GM23338 (cell line): ENCODE measurements around the gene ACAD9. TPM values are rescaled to one million over a fixed set of nuclear protein-coding genes. Genes with fewer than 3 reads are reported as not detected.

Experiments used
- ATAC-seq: fragments of 200-7000 bp; cut with Tn5 transposase; 3 replicates; pipeline ENCODE4 v1.9.1; 2020
- DNase-seq: peaks from one replicate; pipeline ENCODE4 v3.0.0-alpha.2; 2015; ENCODE audit warnings: low spot score
- H2AFZ ChIP-seq: fragments of 200-600 bp; sonication (generic); 2 replicates; pipeline ENCODE4 v1.8.0; 2016; ENCODE audit warnings: antibody characterized with exemption, mild to moderate bottlenecking, moderate library complexity
- H3F3A ChIP-seq: fragments of 200-600 bp; sonication (generic); replicated peaks from 2 replicates; pipeline ENCODE4 v1.8.0; 2017; ENCODE audit warnings: antibody characterized with exemption, mixed run types, low read depth
- H3K27ac ChIP-seq: fragments of 200-600 bp; sonication (generic); 2 replicates; pipeline ENCODE4 v1.6.1; 2016; ENCODE audit warnings: low read depth
- H3K27me3 ChIP-seq: fragments of 200-600 bp; sonication (generic); 2 replicates; pipeline ENCODE4 v1.8.0; 2016; ENCODE audit warnings: mild to moderate bottlenecking, mixed run types, moderate library complexity; ENCODE audit not compliant: insufficient read depth
- H3K36me3 ChIP-seq: fragments of 200-600 bp; sonication (generic); 2 replicates; pipeline ENCODE4 v1.8.0; 2016; ENCODE audit warnings: mild to moderate bottlenecking; ENCODE audit not compliant: insufficient read depth
- H3K4me1 ChIP-seq: fragments of 200-600 bp; sonication (generic); 2 replicates; pipeline ENCODE4 v1.8.0; 2016; ENCODE audit warnings: mild to moderate bottlenecking, moderate library complexity; ENCODE audit not compliant: insufficient read depth
- H3K4me2 ChIP-seq: fragments of 200-600 bp; sonication (generic); 2 replicates; pipeline ENCODE4 v1.7.1; 2017; ENCODE audit warnings: mixed run types
- H3K4me3 ChIP-seq: fragments of 200-600 bp; sonication (generic); 2 replicates; pipeline ENCODE4 v1.6.1; 2016; ENCODE audit warnings: mixed run types
- H3K79me2 ChIP-seq: fragments of 200-600 bp; sonication (generic); replicated peaks from 2 replicates; pipeline ENCODE4 v1.8.0; 2017; ENCODE audit warnings: mild to moderate bottlenecking; ENCODE audit not compliant: insufficient read depth
- H3K9me2 ChIP-seq: fragments of 200-600 bp; sonication (generic); 2 replicates; pipeline ENCODE4 v1.8.0; 2017; ENCODE audit not compliant: insufficient read depth
- H4K20me1 ChIP-seq: fragments of 200-600 bp; sonication (generic); replicated peaks from 2 replicates; pipeline ENCODE4 v1.8.0; 2017; ENCODE audit warnings: mild to moderate bottlenecking; ENCODE audit not compliant: insufficient read depth
- H3K27ac Mint-ChIP-seq: 2 replicates; pipeline ENCODE4 v1.8.0; 2020; ENCODE audit warnings: inconsistent platforms, mild to moderate bottlenecking, moderate library complexity, mixed read lengths
- H3K27me3 Mint-ChIP-seq: 3 replicates; pipeline ENCODE4 v1.8.0; 2022; ENCODE audit warnings: low read depth, mild to moderate bottlenecking, moderate library complexity, mixed read lengths, inconsistent platforms; ENCODE audit not compliant: insufficient read depth, poor library complexity
- H3K36me3 Mint-ChIP-seq: 3 replicates; pipeline ENCODE4 v1.8.0; 2021; ENCODE audit warnings: low read depth, mild to moderate bottlenecking, inconsistent platforms, moderate library complexity, mixed read lengths
- H3K4me1 Mint-ChIP-seq: 3 replicates; pipeline ENCODE4 v1.8.0; 2020; ENCODE audit warnings: mild to moderate bottlenecking, inconsistent platforms, mixed read lengths
- H3K4me3 Mint-ChIP-seq: 3 replicates; pipeline ENCODE4 v1.8.0; 2021; ENCODE audit warnings: moderate library complexity, mild to moderate bottlenecking, inconsistent platforms, mixed read lengths
- H3K9me3 Mint-ChIP-seq: 3 replicates; pipeline ENCODE4 v1.8.0; 2020; ENCODE audit warnings: moderate library complexity, mild to moderate bottlenecking, inconsistent platforms, mixed read lengths
- ETS1 ChIP-seq: IDR thresholded peaks from 2 replicates; pipeline ENCODE4 v1.6.1; 2016; ENCODE audit warnings: antibody characterized with exemption
- JUNB ChIP-seq: IDR thresholded peaks from one replicate; pipeline ENCODE4 v1.6.1; 2016; ENCODE audit warnings: antibody characterized with exemption; ENCODE audit not compliant: unreplicated experiment
- REST ChIP-seq: IDR thresholded peaks from one replicate; pipeline ENCODE4 v1.6.1; 2018; ENCODE audit warnings: antibody characterized with exemption; ENCODE audit not compliant: unreplicated experiment
- STAT1 ChIP-seq: IDR thresholded peaks from one replicate; pipeline ENCODE4 v1.6.1; 2016; ENCODE audit warnings: antibody characterized with exemption; ENCODE audit not compliant: unreplicated experiment
- ZNF331 ChIP-seq: fragments of 250-450 bp; sonication (Bioruptor Pico); IDR thresholded peaks from 2 replicates; pipeline ENCODE4 v1.5.0; 2020; ENCODE audit warnings: low read depth, mild to moderate bottlenecking, moderate library complexity
- ZNF462 ChIP-seq: fragments of 250-450 bp; sonication (Bioruptor Pico); IDR thresholded peaks from 2 replicates; pipeline ENCODE4 v1.5.0; 2020; ENCODE audit warnings: mild to moderate bottlenecking, moderate library complexity
- polyA plus RNA-seq: library from polyadenylated mRNA; unstranded; fragments of >200 nt; fragmentation: Nextera tagmentation; extraction: Ambion mirVana; gene quantifications from 2 replicates; pipeline ENCODE4 v1.2.1, GENCODE V29; 2016
- total RNA-seq: library from RNA; depleted of rRNA; stranded (reverse); fragments of >200 nt; shearing (Covaris generic); gene quantifications from 2 replicates; pipeline ENCODE4 v1.2.3, GENCODE V29; 2014

Gene ACAD9
- total and polyA plus RNA-seq, 2 experiments from 2014 or later: 21.2 to 36.4 TPM

- Histone ChIP-seq H4K20me1 (peaks cover 10% of the 10 kb centered on the region), H3K79me2 (no peaks in the 10 kb centered on the region), H3F3A (no peaks in the 10 kb centered on the region), H3K4me1 (no peaks in the 10 kb centered on the region), H3K4me2 (no peak overlapping the region), H3K9me2 (no peaks in the 10 kb centered on the region), H3K27me3 (no peaks in the 10 kb centered on the region), H2AFZ (no peak overlapping the region), H3K36me3 (peaks cover 17% of the 10 kb centered on the region), H3K4me3 (no peak overlapping the region), H3K27ac (no peak overlapping the region)
- no peak for ATAC-seq
- TF ChIP-seq ZNF331: no peak
- TF ChIP-seq ZNF462 (CRISPR knock-in tag): no peak
- no peak for TF ChIP-seq REST
- TF ChIP-seq STAT1: no peak
- no peak for TF ChIP-seq ETS1
- no peak for TF ChIP-seq JUNB
- DNase-seq: no peak
- H3K36me3 Mint-ChIP-seq: peaks cover 80% of the 10 kb centered on the region
- H3K4me1 Mint-ChIP-seq: no peaks in the 10 kb centered on the region
- H3K27ac Mint-ChIP-seq: no peak overlapping the region
- H3K9me3 Mint-ChIP-seq: no peaks in the 10 kb centered on the region
- H3K4me3 Mint-ChIP-seq: no peak overlapping the region
- peaks cover 3% of the 10 kb centered on the region for H3K27me3 Mint-ChIP-seq
Measured at GRCh38 chr3:128902426-128902825, 23.0 kb downstream of the ACAD9 start.
